ENCODE results near the gene KLF17.

KLF17 gene

DNA sequence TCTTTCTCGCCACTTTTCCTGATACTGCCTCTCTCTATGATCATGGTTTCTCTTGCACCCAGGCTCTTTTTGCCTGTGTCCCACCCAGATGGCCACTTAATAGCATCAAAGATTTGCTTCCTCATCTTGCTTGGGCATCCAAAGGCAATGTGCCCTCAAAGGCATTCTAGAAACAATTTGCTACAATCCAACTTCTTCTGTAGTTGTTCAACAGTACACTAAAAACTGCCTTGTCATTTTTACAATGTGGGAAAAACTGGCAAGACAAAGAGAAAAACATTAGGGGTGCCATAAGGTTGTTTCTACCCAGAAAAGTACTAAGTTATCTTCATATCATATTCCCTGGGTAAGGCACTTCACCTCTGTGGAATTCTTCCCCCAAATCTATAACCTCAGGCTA is 39.3 kb downstream of the KLF17 start:
- DNase-seq: no peak

DNA sequence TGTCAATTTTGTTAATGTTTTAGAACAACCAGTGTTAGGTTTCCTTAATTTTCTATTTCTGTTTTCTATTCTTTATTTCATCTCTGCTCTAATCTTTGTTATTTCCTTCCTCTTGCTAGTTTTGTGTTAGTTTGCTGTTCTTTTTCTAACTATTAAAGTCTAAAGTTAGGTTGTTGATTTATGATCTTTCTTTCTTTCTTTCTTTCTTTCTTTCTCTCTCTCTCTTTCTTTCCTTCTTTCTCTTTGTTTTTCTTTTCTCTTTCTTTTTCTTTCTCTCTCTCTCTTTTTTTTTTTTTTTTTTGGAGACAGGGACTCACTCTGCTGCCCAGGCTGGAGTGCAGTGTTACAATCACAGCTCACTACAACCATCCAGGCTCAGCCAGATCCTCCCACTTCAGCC is 40.2 kb downstream of the KLF17 start:
- no peak for DNase-seq

DNA sequence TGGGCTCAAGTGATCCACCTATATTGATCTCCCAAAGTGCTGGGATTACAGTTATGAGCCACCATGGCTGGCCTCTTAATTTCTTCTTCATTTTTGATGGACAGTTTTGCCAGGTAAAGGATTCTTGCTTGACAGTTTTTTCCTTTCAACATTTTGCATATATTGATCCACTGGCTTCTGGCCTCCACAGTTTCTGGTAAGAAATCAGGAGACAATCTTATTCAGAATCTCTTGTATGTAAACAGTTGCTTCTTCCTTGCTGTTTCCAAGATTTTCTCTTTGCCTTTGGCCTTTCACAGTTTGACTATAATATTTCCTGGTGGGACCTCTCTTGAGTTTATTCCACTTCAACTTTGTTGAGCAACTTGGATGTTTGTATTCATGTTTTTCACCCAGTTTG is 42.9 kb downstream of the KLF17 start:
- no peak for DNase-seq

DNA sequence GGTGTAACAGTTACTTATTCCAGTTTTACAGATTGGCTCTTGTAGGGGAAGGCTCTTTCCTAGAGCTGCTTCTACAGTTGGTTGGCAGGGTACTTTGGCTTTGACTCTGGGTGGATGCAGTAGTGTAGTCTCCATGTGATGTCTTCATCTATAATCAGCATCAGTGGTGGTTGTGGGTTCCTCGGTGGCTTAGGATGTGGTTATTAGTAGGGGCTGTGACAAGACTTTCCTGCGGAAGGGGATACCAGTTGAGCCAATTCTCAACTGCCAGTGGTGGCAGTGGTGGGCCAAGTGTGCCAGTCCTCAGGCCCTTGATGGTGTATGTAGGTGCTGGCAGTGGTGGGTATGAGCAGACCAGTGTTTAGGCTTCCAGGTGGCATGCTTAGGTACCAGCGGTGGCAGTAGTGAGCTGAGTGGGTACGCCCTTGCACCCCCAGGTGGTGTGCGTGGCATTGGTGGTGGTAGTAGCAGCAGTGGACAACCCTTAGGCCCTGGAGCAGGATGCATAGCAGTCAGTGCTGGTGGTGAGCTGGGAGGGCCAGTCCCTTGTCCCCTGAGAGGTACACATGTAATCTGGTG is 50.0 kb downstream of the KLF17 start:
- no peak for DNase-seq

DNA sequence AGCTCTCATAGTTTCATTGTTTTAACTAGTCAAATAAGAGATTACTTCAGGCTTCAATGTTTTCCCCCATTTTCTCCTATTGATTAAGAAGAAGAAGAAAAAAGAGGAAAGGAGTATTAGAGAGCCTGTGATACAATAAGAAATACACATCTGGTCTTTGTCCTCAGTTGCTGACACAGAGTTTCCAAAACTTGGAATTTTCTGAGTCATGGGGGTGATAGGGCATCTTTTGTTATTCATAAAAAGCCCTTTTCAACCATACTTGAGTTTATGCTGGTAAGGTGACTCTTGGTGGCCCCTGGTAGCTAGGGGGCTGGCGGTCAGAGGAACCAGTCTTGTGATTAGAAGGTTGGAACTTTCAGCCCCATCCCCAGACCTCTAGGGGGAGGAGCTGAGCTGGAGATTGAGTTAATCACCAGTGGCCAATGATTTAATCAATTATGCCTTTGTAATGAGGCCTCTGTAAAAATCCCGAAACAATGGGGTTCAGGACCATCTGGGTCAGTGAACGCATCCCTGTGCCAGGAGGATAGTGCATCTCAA is 51.7 kb downstream of the KLF17 start:
- DNase-seq: no peak

DNA sequence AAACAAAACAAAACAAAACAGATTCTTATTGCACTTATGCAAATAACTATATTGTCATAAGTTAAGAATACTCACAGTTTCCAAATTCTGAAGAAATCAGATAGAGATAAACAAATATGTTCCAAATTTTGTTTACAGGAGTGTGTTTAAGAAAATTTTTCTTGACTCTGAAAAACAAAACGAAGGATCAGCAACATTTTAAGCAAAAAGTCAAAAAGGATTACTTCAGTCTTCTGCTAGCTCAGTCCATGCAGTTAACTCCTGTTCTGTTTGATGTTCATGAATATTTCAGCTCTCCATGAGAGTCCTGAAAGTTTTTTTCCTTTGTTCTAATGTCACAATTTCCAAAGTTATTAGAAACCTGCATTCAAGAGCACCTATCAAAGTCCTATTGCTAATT is 56.0 kb downstream of the KLF17 start:
- DNase-seq: no peak
